HG02759 (cell line): ENCODE data around the gene APOBEC3F.
"Not testable (repeated sequence)": the region's sequence is repeated elsewhere in the genome, so short reads cannot be mapped to it uniquely, and the experiment has no call there.

Source experiments
- ATAC-seq: cut with Tn5 transposase; IDR thresholded peaks from one replicate; pipeline ENCODE4 v1.9.1; 2021; ENCODE audit warnings: mild to moderate bottlenecking, moderate library complexity; ENCODE audit not compliant: unreplicated experiment

Gene APOBEC3F

GRCh38 chr22:39068033-39068785 is 27.5 kb downstream of the APOBEC3F start:
- ATAC-seq, result no peak

- no peak for ATAC-seq
Observed at GRCh38 chr22:39070186-39070585, 29.5 kb downstream of the APOBEC3F start.

GRCh38 chr22:39072581-39072981 is 31.9 kb downstream of the APOBEC3F start:
- ATAC-seq, result peak; percentile 27

- ATAC-seq, result no peak
Observed at GRCh38 chr22:39073981-39074380, 33.3 kb downstream of the APOBEC3F start.

GRCh38 chr22:39076155-39077025 is 35.7 kb downstream of the APOBEC3F start:
- ATAC-seq, result not testable (repeated sequence)

GRCh38 chr22:39077026-39077840 is 36.6 kb downstream of the APOBEC3F start, which contains the start of gene APOBEC3G:
APOBEC3G (plus strand) TSS chr22:39077275; CDS start chr22:39077362, 87 bp downstream.
- peak; percentile 72 for ATAC-seq

- ATAC-seq, result not testable (repeated sequence)
Observed at GRCh38 chr22:39077912-39078311, 37.2 kb downstream of the APOBEC3F start.

- no peak for ATAC-seq
Observed at GRCh38 chr22:39078329-39078728, 37.7 kb downstream of the APOBEC3F start.

GRCh38 chr22:39079054-39079637 is 38.5 kb downstream of the APOBEC3F start:
- not testable (repeated sequence) for ATAC-seq

- no peak for ATAC-seq
Observed at GRCh38 chr22:39080052-39080762, 39.5 kb downstream of the APOBEC3F start.

GRCh38 chr22:39081016-39081415 is 40.4 kb downstream of the APOBEC3F start:
- no peak for ATAC-seq

- no peak for ATAC-seq
Observed at GRCh38 chr22:39081598-39081997, 40.9 kb downstream of the APOBEC3F start.

- ATAC-seq, result no peak
Observed at GRCh38 chr22:39083212-39084165, 42.8 kb downstream of the APOBEC3F start.

GRCh38 chr22:39084666-39085065 is 44.0 kb downstream of the APOBEC3F start:
- ATAC-seq, result no peak

- ATAC-seq, result no peak
Observed at GRCh38 chr22:39087098-39087497, 46.4 kb downstream of the APOBEC3F start.

- no peak for ATAC-seq
Observed at GRCh38 chr22:39087881-39088684, 47.4 kb downstream of the APOBEC3F start.

- ATAC-seq, result no peak
Observed at GRCh38 chr22:39088685-39089032, 48.0 kb downstream of the APOBEC3F start.

- no peak for ATAC-seq
Observed at GRCh38 chr22:39089928-39090327, 49.3 kb downstream of the APOBEC3F start.
